HL-60/S4 treated with phorbol 12-myristate 13-acetate at 8.2 ng/mL for 4 days and 3 days (cell line): ENCODE results near the gene PTPRA.
"Not testable (repeated sequence)": the region's sequence is repeated elsewhere in the genome, so short reads cannot be mapped to it uniquely, and the experiment has no call there.

Source experiments
- in situ Hi-C: fragments of 300-500 bp; cut with MboI; formaldehyde crosslinking; loops from 2 replicates; pipeline ENCODE4 v1.15.0; 2022; ENCODE audit warnings: low sequenced_read_pairs

PTPRA gene

GRCh38 chr20:2883726-2884637 lies 10.7 kb downstream of the PTPRA start:
- in situ Hi-C loops, result no loop called here

- in situ Hi-C loops, result no loop called here
Observed at GRCh38 chr20:2887715-2888114, 14.4 kb downstream of the PTPRA start.

DNA sequence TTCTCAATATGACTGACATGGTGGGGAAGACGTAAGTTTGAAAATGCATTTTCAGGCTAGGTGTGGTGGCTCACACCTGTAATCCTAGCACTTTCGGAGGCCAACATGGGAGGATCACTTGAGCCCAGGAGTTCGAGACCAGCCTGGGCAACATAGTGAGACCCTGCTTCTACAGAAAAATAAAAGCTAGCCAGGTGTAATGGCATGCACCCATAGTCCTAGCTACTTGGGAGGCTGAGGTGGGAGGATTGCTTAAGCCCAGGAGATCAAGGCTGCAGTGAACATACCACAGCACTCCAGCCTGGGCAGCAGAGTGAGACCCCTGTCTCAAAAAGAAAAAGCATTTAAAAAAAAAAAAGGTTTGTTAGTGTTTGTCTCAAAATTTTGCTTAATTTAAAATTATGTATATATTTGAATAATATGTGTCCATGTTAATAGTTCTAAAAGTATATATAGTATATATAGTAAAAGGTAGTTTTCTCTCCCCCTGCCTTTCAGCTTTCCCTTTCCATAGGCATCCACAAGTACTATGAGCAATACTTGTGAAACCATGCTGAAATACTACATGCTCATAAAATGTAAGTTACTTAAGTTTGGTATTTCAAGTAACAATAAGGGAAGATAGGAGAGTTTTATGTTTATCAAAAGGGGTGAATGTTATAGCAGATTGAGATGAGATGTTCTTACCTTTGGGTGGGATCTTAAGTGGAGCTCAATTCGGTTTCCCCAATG lies 15.1 kb downstream of the PTPRA start:
- in situ Hi-C loops, result no loop called here

DNA sequence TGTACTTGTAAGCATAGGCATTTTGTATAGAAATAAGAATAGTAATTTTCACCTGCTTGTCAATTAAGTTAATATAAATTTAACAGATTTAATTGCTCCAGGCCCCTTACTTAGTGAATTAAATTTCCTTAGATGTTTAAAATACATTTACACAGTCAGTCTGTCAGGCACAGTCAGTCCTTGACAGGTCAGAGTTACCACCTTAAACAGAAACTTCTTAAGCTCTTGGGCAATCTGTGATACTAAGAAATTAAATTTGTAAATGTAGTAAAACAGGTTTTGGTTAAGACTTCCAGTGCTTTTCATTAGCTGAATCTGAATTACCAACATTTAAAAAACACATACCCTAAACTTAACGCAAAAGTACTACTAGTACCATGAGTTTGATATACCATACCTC lies 15.9 kb downstream of the PTPRA start:
- in situ Hi-C loops, result no loop called here

GRCh38 chr20:2889797-2890196 lies 16.5 kb downstream of the PTPRA start:
- in situ Hi-C loops, result no loop called here

- in situ Hi-C loops, result no loop called here
Observed at GRCh38 chr20:2890742-2891141, 17.5 kb downstream of the PTPRA start.

DNA sequence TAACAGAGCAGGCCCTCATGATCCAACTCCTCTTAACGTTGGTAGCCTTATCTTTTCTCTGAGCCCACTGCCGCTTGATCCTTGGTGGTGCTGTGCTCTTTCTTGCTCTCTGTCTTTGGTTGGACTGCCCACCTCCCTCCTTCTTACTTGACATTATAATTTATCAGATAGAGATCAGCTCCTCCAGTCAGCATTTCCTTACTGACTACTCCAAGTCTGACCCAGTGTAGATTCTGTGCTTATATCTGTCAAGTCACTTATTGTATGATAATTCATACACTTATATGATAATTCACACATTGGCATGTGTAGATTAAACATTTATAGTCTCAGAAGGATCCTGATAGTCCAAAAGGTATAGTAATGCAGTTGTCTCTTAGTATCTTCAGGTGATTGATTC lies 18.1 kb downstream of the PTPRA start:
- in situ Hi-C loops, result no loop called here

GRCh38 chr20:2892376-2892775 lies 19.1 kb downstream of the PTPRA start:
- in situ Hi-C loops, result no loop called here

DNA sequence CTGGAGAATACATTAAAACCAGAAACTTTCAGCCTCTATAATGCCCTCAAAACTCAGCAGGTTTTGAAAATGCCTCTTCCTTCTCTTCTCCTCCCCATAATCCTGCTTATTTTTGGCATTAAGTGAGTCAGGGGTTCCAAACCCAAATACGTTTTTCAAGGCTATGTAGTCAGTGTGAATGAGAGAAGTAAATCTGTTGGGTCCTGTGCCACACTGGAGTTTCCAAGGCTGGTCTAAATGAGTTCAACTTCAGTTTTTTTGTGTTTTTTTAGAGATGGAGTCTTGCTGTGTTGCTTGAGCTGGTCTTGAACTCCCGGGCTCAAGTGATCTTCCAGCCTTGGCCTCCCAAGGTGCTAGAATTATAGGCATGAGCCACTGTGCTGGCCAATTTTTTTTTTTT lies 20.9 kb downstream of the PTPRA start:
- in situ Hi-C loops, result no loop called here

DNA sequence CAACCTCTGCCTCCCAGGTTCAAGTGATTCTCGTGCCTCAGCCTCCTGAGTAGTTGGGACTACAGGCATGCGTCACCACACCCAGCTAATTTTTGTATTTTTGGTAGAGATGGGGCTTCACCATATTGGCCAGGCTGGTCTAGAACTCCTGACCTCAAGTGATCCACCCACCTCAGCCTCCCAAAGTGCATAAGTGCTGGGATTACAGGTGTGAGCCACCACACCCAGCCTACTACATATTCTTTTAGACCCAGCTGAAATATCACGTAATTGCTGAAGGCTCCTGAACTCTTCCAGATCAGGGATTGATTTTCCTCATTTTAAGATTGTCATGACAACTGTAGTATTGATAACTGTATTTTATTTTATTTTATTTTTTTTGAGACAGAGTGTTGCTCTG lies 21.9 kb downstream of the PTPRA start:
- in situ Hi-C loops, result not testable (repeated sequence)

DNA sequence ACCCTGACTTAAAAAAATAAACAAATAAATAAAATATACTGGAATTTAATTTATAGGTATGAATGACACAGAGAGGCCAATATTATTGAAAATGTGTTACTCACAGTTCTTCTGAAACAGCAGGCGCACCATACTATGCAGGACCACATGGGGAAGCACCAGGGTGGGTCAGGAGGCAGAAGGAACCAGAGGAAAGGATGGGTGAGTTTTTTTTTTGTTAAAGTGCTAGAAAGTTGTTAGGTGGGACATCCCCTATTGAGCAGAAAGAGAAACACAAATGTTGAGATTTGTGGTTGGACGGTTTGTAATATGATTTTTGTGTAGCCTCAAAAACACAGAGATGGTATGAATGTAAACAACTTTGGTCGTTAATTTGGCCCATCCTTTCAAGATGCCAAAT lies 26.0 kb downstream of the PTPRA start:
- in situ Hi-C loops, result no loop called here

DNA sequence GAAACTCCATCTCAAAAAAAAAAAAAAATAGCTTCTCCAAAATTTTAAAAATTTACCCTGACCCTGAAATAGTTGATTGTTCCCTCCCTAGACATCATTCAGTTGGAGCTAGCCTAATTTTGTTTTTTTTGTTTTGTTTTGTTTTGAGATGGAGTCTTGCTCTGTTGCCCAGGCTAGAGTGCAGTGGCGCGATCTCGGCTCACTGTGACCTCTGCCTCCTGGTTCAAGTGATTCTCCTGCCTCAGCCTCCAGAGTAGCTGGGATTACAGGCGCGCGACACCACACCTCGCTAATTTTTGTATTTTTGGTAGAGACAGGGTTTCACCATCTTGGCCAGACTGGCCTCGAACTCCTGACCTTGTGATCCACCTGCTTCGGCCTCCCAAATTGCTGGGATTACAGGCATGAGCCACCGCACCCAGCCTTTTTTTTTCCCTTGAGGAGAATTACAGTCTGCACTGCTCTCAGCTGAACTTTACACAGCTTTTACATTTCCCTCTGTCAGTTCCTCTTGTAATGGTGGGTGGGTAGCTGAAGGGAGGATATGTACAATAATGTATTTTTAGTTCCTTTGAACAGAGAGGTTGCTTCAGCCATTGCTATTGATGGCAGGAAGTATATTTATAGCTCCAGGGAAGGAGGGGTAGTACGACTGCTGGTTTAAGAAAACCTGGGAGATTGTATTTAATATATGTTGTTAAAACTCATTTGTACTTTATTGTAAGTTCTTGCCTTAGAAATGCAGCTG lies 27.7 kb downstream of the PTPRA start:
- in situ Hi-C loops, result no loop called here

DNA sequence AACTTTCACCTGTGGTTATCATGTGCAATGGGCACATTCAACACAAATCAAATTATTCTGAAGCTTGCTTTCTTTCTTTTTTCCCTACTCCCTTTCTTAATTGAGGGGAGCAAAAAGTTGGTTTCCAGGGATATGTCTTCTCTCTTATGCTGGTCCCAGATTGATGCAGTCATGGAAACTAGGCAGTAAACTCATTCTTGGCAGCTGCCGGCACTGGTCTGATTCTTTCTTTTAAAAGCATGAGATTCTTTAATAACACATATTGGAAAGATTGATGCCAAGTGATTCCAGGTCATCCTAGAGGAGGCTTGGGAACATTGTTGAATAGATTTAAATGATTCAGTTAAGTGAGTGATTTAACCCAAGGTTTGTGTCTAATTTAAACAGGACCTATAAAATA lies 29.0 kb downstream of the PTPRA start:
- in situ Hi-C loops, result no loop called here

- in situ Hi-C loops, result no loop called here
Observed at GRCh38 chr20:2902818-2903217, 29.5 kb downstream of the PTPRA start.

- in situ Hi-C loops, result no loop called here
Observed at GRCh38 chr20:2903686-2904085, 30.4 kb downstream of the PTPRA start.

GRCh38 chr20:2907519-2907918 lies 34.2 kb downstream of the PTPRA start:
- in situ Hi-C loops, result no loop called here

DNA sequence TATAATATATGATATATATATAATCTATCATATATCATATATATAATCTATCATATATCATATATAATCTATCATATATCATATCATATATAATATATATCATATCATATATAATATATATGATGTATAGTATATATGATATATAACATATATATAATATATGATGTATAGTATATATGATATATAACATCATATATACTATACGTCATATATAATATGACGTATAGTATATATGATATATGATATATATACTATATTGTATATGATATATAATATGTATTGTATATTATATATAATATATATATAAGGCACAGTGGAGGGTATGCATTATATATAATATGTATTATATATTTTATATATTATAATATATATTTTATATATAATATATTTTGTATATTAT lies 36.7 kb downstream of the PTPRA start:
- in situ Hi-C loops, result no loop called here

GRCh38 chr20:2911200-2911599 lies 37.9 kb downstream of the PTPRA start:
- in situ Hi-C loops, result no loop called here

- in situ Hi-C loops, result no loop called here
Observed at GRCh38 chr20:2914160-2914559, 40.9 kb downstream of the PTPRA start.

- in situ Hi-C loops, result no loop called here
Observed at GRCh38 chr20:2917266-2917665, 44.0 kb downstream of the PTPRA start.
